Colonic mucosa (tissue), 4 donors: ENCODE data around the gene LTBP3. TPM values are rescaled to one million over a fixed set of nuclear protein-coding genes. Genes with fewer than 3 reads are reported as not detected.

Source experiments
- DNase-seq: peaks from one replicate; pipeline ENCODE4 v3.0.0-alpha.2; 2020
- H3K27ac ChIP-seq: fragments of 200-600 bp; one replicate; pipeline ENCODE4 v1.8.0; 2021
- H3K27me3 ChIP-seq: fragments of 200-600 bp; one replicate; pipeline ENCODE4 v1.8.0; 2021
- H3K36me3 ChIP-seq: fragments of 200-600 bp; one replicate; pipeline ENCODE4 v1.8.0; 2021
- H3K4me1 ChIP-seq: fragments of 200-600 bp; one replicate; pipeline ENCODE4 v1.8.0; 2021; ENCODE audit warnings: mild to moderate bottlenecking
- H3K4me3 ChIP-seq: fragments of 200-600 bp; one replicate; pipeline ENCODE4 v1.8.0; 2021
- H3K9ac ChIP-seq, 2 donors: one replicate each; pipeline ENCODE4 v1.7.0; 2013; ENCODE audit warnings: control low read depth in 2 of 2, low read depth in 2 of 2, low read length in 2 of 2
- H3K9me3 ChIP-seq: fragments of 200-600 bp; one replicate; pipeline ENCODE4 v1.8.0; 2021
- CTCF ChIP-seq: fragments of 200-600 bp; IDR thresholded peaks from one replicate; pipeline ENCODE4 v1.8.0; 2022; ENCODE audit warnings: antibody characterized with exemption, mild to moderate bottlenecking
- intact Hi-C: fragments of 100-400 bp; cut with DNase I; formaldehyde crosslinking; loops from one replicate; pipeline ENCODE4 v1.14.1; 2022
- total RNA-seq, 2 donors: library from RNA; stranded (reverse); fragmentation: NEBNext Ultra II Directional in 1 of 2; extraction: Animal tissue kit (Norgen Biotek cat#: 25700) in 1 of 2; gene quantifications; one replicate each; pipeline ENCODE4 v1.2.1, GENCODE V29; 2021
- donor health status: healthy.
- donor health status: DM: no; HTN: no; CAD: no.
- donor health status: DM: no; HTN: no; CAD: no.

LTBP3 gene
- total RNA-seq, 2 donors from 2014 or later: 27.3 to 31.1 TPM

- no peaks in the 10 kb centered on the region for H3K36me3 ChIP-seq
- H3K27me3 ChIP-seq: no peaks in the 10 kb centered on the region
- TF ChIP-seq CTCF: no peak
- intact Hi-C loops: no loop called here
- peak overlapping the region; percentile 91 for H3K4me3 ChIP-seq
- H3K4me1 ChIP-seq: peaks cover 51% of the 10 kb centered on the region
- peak; percentile 57 for DNase-seq
- H3K27ac ChIP-seq: peak overlapping the region; percentile 89
- H3K9me3 ChIP-seq: no peaks in the 10 kb centered on the region
- H3K9ac ChIP-seq: peak overlapping the region; percentile 65 to 88
Observed at GRCh38 chr11:65573391-65574079, 15.4 kb upstream of the LTBP3 start.

- H3K4me1 ChIP-seq: peaks cover 42% of the 10 kb centered on the region
- no peak for TF ChIP-seq CTCF
- H3K36me3 ChIP-seq: no peaks in the 10 kb centered on the region
- intact Hi-C loops: no loop called here
- H3K9me3 ChIP-seq: no peaks in the 10 kb centered on the region
- DNase-seq: peak; percentile 97
- peak within 1 kb of the TSS; percentile 91 for H3K4me3 ChIP-seq
- H3K27ac ChIP-seq: peak within 1 kb of the TSS; percentile 89
- peak within 1 kb of the TSS; percentile 88 to 97 for H3K9ac ChIP-seq
- H3K27me3 ChIP-seq: no peaks in the 10 kb centered on the region
Observed at GRCh38 chr11:65572356-65573051, 14.3 kb upstream of the LTBP3 start, which contains the start of gene FAM89B. TSS of gene FAM89B (plus strand) at chr11:65572538. CDS start at chr11:65572670, 132 bp downstream.

- no peaks in the 10 kb centered on the region for H3K9me3 ChIP-seq
- H3K27ac ChIP-seq: peak overlapping the region; percentile 89
- peaks cover 37% of the 10 kb centered on the region for H3K4me1 ChIP-seq
- intact Hi-C loops: no loop called here
- H3K27me3 ChIP-seq: no peaks in the 10 kb centered on the region
- peak overlapping the region; percentile 91 for H3K4me3 ChIP-seq
- no peaks in the 10 kb centered on the region for H3K36me3 ChIP-seq
- TF ChIP-seq CTCF: no peak
- no peak for DNase-seq
- H3K9ac ChIP-seq: peak overlapping the region in 1 of 2 donors; percentile 97
Observed at GRCh38 chr11:65571940-65572339, 13.8 kb upstream of the LTBP3 start.

GRCh38 chr11:65571420-65571819 lies 13.3 kb upstream of the LTBP3 start:
- no peaks in the 10 kb centered on the region for H3K27me3 ChIP-seq
- peak overlapping the region; percentile 91 for H3K4me3 ChIP-seq
- H3K4me1 ChIP-seq: peaks cover 35% of the 10 kb centered on the region
- no peak for TF ChIP-seq CTCF
- no peaks in the 10 kb centered on the region for H3K36me3 ChIP-seq
- intact Hi-C loops: no loop called here
- peak overlapping the region; percentile 39 to 97 for H3K9ac ChIP-seq
- no peak for DNase-seq
- H3K27ac ChIP-seq: peak overlapping the region; percentile 89
- no peaks in the 10 kb centered on the region for H3K9me3 ChIP-seq

GRCh38 chr11:65569973-65570918 lies 12.1 kb upstream of the LTBP3 start, which contains the start of gene ZNRD2:
TSS of gene ZNRD2 (plus strand) at chr11:65570477. CDS start at chr11:65570492, 15 bp downstream.
- Histone ChIP-seq H3K9me3 (no peaks in the 10 kb centered on the region), H3K4me1 (peaks cover 32% of the 10 kb centered on the region), H3K36me3 (no peaks in the 10 kb centered on the region), H3K4me3 (peak within 1 kb of the TSS; percentile 84), H3K27me3 (no peaks in the 10 kb centered on the region), H3K27ac (peak within 1 kb of the TSS; percentile 95), H3K9ac (peak within 1 kb of the TSS; percentile 85 to 97)
- intact Hi-C loops: no loop called here
- peak; percentile 26 for TF ChIP-seq CTCF
- peak; percentile 97 for DNase-seq
